ENCODE data around the gene SENP1. TPM values are rescaled to one million over a fixed set of nuclear protein-coding genes. Genes with fewer than 3 reads are reported as not detected.

The SENP1 gene
- 23.7 and 27.7 TPM in 2 replicates for total RNA-seq (2014; rRNA removed; shearing (Covaris generic))
- 7.6 and 8.6 TPM in 2 replicates for polyA plus RNA-seq (2016; fragmentation: Nextera tagmentation; extraction: Ambion mirVana)
- long read RNA-seq, partial matches to known transcripts: 4 of 5 reads
- long read RNA-seq, other reads (novel, unspliced or antisense): 1 of 5 reads

GRCh38 chr12:48105867-48106680, at the start of gene SENP1:
Gene SENP1, minus strand, starts transcription at chr12:48106079. Its CDS starts 4,607 bp downstream, at chr12:48101472.
- H3K27ac Mint-ChIP-seq: peak within 1 kb of the TSS; percentile 99
- no peaks in the 10 kb centered on the region for H3K9me2 ChIP-seq (ENCODE audit: insufficient read depth)
- H3K4me1 ChIP-seq (ENCODE audit: insufficient read depth): peaks cover 17% of the 10 kb centered on the region
- peak; percentile 92 for ATAC-seq
- peak within 1 kb of the TSS; percentile 95 for H3K4me3 Mint-ChIP-seq
- H3K4me3 ChIP-seq: peak within 1 kb of the TSS; percentile 81
- H3K36me3 ChIP-seq (ENCODE audit: insufficient read depth): no peaks in the 10 kb centered on the region
- peaks cover 19% of the 10 kb centered on the region for H3K4me1 Mint-ChIP-seq
- H3K36me3 Mint-ChIP-seq (ENCODE audit: low read depth): peaks cover 3% of the 10 kb centered on the region; the same call in 1 of the 3 replicates
- H3K27ac ChIP-seq (ENCODE audit: low read depth): peak within 1 kb of the TSS; percentile 100
- H2AFZ ChIP-seq: peak within 1 kb of the TSS; percentile 91
- H3F3A ChIP-seq (replicated peaks; ENCODE audit: low read depth): peaks cover 15% of the 10 kb centered on the region
- H3K9me3 Mint-ChIP-seq: no peaks in the 10 kb centered on the region
- peaks cover 20% of the 10 kb centered on the region for H3K27me3 ChIP-seq (ENCODE audit: insufficient read depth)
- DNase-seq (ENCODE audit: low spot score): peak; percentile 95
- TF ChIP-seq STAT1 (IDR thresholded peaks at IDR 0.05; ENCODE audit: unreplicated experiment) (no peak), ETS1 (IDR thresholded peaks at IDR 0.05) (peak; percentile 47), POLR2AphosphoS5 (IDR thresholded peaks at IDR 0.05; ENCODE audit: low read depth) (peak; percentile 44)
- no peaks in the 10 kb centered on the region for H4K20me1 ChIP-seq (replicated peaks; ENCODE audit: insufficient read depth)
- H3K4me2 ChIP-seq: peak within 1 kb of the TSS; percentile 95
- H3K79me2 ChIP-seq (replicated peaks; ENCODE audit: insufficient read depth): peaks cover 42% of the 10 kb centered on the region
- H3K27me3 Mint-ChIP-seq (ENCODE audit: insufficient read depth, low read depth, poor library complexity): peaks cover 4% of the 10 kb centered on the region

- Mint-ChIP-seq H3K36me3 (ENCODE audit: low read depth) (peaks cover 18% of the 10 kb centered on the region), H3K27me3 (ENCODE audit: insufficient read depth, low read depth, poor library complexity) (peaks cover 2% of the 10 kb centered on the region), H3K27ac (no peak overlapping the region), H3K4me3 (no peak overlapping the region), H3K9me3 (no peaks in the 10 kb centered on the region), H3K4me1 (peaks cover 5% of the 10 kb centered on the region; the same call in 2 of the 3 replicates)
- no peaks in the 10 kb centered on the region for H3K9me2 ChIP-seq (ENCODE audit: insufficient read depth)
- no peak overlapping the region for H3K4me3 ChIP-seq
- H3K36me3 ChIP-seq (ENCODE audit: insufficient read depth): no peaks in the 10 kb centered on the region
- no peak overlapping the region for H3K4me2 ChIP-seq
- DNase-seq (ENCODE audit: low spot score) (no peak), ATAC-seq (no peak)
- no peaks in the 10 kb centered on the region for H3K27me3 ChIP-seq (ENCODE audit: insufficient read depth)
- no peaks in the 10 kb centered on the region for H3K79me2 ChIP-seq (replicated peaks; ENCODE audit: insufficient read depth)
- no peaks in the 10 kb centered on the region for H3F3A ChIP-seq (replicated peaks; ENCODE audit: low read depth)
- H3K4me1 ChIP-seq (ENCODE audit: insufficient read depth): peaks cover 5% of the 10 kb centered on the region
- peaks cover 3% of the 10 kb centered on the region; the same call in 1 of the 2 replicates for H4K20me1 ChIP-seq (replicated peaks; ENCODE audit: insufficient read depth)
- no peak overlapping the region for H2AFZ ChIP-seq
- no peak overlapping the region for H3K27ac ChIP-seq (ENCODE audit: low read depth)
- TF ChIP-seq STAT1 (IDR thresholded peaks at IDR 0.05; ENCODE audit: unreplicated experiment) (no peak), CREB1 (CRISPR knock-in tag; IDR thresholded peaks at IDR 0.05; ENCODE audit: low read depth) (no peak), ZNF114 (CRISPR knock-in tag; IDR thresholded peaks at IDR 0.05) (no peak), ZNF462 (CRISPR knock-in tag; IDR thresholded peaks at IDR 0.05) (no peak), REST (IDR thresholded peaks at IDR 0.05; ENCODE audit: unreplicated experiment) (no peak)
These were observed 45.4 kb upstream of the SENP1 start for GRCh38 chr12:48151103-48151771.
